Activated CD4-positive, alpha-beta T cell treated with anti-CD3 and anti-CD28 coated beads, Interleukin-2, amount 50 U/mL, for 48 hours (primary cell): ENCODE results near the gene FKBP10.
A peak's percentile ranks its signal among the peaks of the same experiment; 100 is the strongest.

ENCODE experiments used
- DNase-seq, 2 experiments: peaks; one replicate each; pipeline ENCODE4 v3.0.0-alpha.2; 2020

FKBP10 gene

GRCh38 chr17:41784207-41784744, 28.5 kb upstream of the FKBP10 start:
- no peak for DNase-seq

GRCh38 chr17:41785091-41785858, 27.5 kb upstream of the FKBP10 start:
- no peak for DNase-seq

DNA sequence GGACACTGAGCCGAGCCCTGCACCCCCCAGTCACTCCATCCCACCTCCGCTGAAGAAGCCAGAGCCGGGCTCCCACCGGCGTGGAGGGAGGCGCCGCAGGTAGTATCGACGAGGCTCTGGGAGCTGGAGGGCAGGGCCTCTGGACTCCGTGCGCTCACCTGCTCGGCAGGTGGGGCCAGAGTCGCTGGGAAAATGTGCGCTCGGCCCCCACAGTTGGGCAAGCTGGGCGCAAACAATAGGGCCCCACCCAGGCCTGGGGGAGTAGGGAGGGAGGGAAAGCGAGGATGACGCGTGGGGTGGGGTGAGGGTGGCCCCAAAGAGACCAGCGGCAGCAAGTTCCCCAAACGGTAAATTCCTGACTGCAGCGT, 27.0 kb upstream of the FKBP10 start:
- DNase-seq = no peak

DNA sequence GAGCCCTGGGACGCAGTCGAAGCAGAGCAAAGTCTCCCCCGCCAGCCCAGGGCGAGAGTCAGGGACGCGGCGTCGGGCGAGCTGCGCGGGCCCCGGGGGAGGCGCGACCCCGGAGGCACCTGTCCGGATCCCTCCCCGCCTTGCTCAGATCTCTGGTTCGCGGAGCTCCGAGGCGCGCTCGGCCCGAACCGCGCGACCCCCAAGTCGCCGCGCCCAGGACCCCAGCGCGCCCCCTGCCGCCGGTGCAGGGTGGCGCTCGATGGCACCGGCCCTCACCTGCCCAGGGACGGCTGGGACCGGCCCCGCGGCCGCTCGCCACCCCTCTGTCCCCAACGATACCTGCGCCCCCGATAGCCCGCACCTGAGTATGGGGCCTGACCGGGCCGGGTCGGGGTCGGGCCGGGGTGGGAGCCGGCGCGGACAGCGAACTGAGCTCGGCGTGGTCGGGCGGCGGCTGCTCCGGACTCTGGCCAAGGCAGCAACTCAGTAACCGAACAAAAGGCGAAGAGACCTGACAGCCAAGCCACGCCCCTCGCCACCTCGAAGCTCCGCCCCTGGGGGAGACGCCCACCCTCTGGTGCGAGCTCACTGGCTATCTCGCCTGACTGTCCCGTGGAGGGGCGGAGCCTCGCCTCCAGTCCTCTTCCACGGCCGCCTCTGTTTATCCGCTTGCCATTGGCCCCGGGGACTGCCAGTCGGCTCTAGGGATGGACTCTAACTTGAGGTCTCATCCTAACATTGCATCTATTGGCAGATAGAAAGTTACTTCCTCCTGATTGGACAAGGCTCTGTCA, 26.4 kb upstream of the FKBP10 start, which contains the start of gene JUP:
Gene JUP (minus strand): TSS at position 485 of the 794 bp plus-strand sequence. CDS start 14,857 bp downstream, outside the sequence.
- DNase-seq = peak; percentile 92 to 95

DNA sequence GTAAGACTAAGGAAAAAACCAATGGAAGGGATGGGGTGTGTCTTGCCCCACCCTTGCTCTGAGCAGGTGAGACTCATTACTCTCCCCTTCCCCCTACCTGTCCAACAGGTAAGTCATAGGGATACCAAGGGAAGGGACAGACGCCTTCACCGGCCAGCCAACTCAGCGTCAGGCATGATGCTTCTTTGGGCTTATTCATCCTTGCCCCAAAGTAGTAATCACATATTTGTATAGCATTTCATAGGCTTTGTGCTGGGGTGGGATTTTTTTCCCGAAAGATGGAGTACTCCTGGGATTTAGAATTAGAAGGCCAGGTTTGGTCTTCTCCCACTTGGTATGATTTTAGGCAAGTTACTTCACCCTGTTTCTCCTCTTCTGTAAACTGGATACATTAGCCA, 25.8 kb upstream of the FKBP10 start:
- DNase-seq = no peak

GRCh38 chr17:41792845-41793783, 19.7 kb upstream of the FKBP10 start:
- DNase-seq = no peak

- no peak for DNase-seq
Observed at GRCh38 chr17:41793784-41794539, 18.8 kb upstream of the FKBP10 start.

- no peak for DNase-seq
Observed at GRCh38 chr17:41794540-41794975, 18.2 kb upstream of the FKBP10 start.

- no peak for DNase-seq
Observed at GRCh38 chr17:41796121-41796895, 16.5 kb upstream of the FKBP10 start.

DNA sequence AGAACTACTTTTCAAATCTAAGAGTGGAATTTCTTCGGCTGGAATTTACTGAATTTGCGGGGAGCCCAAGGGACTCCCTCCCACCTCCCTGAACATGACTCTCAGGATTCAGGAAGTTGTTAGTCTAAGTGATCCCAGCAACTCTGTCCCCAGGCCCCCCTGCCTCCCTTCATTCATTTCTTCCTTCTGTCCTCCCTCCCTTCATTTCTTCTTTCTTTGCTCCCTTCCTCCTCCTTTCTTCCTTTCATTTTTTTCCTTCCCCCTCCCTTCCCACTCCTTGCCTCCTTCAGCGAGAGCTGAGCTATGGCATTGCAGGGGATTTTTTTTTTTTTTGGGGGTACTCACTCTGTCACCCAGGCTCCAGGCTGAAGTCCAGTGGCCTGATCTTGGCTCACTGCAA, 15.4 kb upstream of the FKBP10 start:
- no peak for DNase-seq

GRCh38 chr17:41799366-41799765, 13.4 kb upstream of the FKBP10 start:
- DNase-seq = no peak

DNA sequence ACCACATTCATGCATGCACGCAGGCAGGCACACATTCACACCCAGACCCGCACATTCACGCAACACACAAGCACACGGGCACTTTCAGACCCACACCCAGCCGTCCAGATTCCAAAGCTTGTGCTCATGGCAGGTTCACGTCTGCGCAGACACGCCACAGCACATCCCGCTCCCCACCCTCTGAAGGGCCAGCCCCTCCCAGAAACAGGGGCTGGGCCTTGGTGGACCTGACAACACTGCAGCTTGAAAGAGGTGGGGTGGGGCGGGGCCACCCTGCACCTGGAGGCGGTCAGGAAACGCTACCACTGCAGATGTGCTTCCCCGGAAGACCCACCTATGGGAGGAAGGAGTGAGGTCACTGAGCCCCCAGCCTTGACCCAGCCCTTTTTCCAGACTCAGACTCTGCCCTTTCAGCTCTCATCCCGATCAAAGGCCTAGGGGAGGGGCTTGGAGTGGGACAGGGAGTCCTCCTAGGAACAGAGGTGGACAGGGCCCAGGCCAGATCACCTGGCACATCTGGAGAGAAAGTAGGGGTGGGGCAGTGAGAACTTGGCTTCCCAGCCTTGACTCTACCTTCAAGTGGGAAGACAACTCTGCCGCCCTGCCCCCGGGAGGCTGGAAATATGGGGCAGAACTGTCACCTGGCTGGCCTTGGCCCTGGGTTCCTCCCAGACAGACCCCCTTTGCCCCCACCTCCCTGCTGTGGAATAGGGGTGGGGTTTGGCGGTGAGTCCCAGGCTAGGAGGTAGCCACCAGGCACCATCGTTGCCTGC, 12.0 kb upstream of the FKBP10 start:
- DNase-seq = no peak

GRCh38 chr17:41801374-41802271, 11.2 kb upstream of the FKBP10 start:
- peak; percentile 80 to 84 for DNase-seq

DNA sequence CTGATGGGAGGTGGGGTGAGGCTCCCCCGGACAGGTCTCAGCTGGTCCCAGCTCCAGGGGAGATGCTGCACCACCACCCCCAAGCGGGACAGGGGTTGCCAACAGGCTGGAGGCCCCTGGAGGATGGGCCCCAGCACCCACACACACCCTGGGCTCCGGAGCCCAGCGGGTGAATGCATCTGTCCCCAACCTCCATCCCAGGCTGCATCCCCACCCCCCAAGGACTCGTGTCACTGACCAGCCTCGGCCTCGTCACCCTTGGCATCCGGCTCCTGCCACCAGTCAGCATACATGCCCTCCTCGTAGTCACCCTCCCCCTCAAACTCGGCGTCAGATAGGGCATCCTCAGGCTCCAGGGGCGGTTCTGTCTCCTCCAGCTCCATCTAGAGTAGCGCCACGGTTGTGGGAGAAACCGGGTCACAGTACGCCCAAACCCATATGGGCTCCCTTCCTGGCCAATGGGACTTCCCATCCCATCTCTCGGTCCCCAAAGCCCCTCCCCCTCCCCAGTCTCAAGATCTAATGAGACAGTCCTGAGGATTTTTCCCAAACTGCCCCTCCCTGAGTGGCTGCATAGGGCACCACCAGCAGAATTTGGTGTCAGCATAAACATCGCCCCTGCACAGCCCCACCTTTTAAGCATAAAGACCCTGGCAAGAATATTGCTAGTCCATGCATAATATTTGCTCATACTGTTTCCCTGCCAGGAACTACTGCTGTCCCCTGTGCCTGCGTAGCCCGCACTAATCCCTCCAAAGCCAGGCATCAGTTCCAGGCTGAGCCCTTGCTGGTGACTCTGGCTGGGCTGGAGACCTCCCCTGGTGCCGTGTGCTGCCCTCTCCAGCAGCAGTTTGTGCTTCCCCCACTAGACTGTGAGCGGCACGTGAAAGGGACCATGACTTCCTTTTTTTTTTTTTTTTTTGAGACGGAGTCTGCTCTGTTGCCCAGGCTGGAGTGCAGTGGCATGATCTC, 9.5 kb upstream of the FKBP10 start:
- DNase-seq = no peak

DNA sequence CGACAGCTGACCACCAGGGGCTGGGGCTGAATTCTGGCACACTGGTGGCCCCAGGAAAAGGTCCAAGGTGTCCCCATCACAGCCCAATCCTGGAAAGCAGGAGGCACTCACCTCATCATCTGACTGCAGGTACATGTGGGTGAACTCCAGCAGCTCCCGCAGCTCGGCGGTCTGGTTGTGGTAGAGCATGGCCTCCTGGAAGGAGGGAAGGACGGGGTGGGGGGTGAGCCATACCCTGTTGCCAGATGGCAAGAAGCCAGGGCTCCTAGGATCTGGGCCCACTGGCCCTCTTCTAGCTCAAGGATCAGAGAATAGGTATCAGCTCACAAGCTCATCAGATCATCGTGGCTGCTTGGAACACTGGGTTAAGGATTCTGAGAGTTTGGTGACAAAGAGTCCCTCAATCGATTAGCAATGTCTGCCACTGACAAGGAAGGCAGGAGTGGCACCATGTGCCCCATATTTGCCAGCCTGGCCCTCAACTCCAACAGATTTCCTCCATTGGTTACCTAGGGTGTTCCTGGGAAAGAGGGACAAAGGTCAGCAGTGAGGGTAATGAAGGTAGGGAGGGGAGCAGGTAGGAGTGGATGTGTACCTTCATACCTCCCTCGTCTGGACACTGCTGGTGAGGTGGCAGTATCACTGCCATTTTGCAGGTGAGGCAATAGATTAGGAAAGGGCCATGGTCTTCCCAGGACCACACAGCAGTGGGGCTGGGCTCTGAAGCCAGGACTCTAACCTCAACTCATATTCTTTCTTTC, 5.9 kb upstream of the FKBP10 start:
- no peak for DNase-seq

DNA sequence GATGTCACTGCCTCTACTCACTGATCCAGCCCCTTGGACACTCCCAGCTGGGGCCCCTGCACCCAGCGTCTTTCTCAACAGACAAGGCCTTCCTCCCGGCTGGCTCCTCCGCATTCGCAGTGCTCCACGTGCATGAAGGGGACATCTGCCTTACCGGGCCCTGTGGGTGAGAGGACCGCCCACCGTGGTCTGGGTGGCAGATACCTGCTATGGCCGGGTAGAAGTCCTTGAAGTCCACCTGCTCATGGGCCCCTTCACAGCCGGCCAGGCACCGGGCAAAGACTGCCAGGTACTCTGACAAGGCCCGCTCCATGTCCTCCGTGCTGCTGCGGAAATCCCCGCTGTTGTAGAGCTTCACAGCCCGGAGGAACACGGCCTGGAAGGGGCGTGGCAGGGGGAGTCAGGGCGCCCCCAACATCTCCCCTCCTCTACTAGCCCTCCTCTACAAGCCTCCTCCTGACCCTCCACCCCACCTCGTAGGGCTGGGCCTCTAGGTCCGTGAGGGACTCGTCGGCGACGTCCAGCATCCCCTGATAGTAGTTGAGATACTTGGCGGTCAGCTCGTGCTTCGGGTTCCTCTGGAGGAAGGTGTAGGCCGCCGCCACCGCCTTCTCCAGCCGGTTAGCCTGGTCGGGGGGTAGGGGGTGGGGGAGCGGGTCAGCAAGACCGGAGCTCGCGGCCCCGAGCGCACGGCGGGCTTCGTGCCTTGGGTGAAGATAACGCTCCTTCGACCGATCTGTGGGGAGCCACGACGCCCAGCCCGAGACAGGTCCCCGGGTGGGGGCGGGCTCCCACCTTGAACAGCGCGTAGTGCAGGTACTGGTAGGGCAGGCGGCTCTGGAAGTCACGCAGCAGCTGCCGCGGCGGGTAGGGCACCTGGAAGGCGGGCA, 1.9 kb upstream of the FKBP10 start:
- DNase-seq = no peak
